ENCODE measurements around the gene NRAP.
"Not testable (repeated sequence)": the region's sequence is repeated elsewhere in the genome, so short reads cannot be mapped to it uniquely, and the experiment has no call there.

NRAP gene

GRCh38 chr10:113681533-113682470 lies 18.0 kb upstream of the NRAP start:
- DNase-seq, result no peak

DNA sequence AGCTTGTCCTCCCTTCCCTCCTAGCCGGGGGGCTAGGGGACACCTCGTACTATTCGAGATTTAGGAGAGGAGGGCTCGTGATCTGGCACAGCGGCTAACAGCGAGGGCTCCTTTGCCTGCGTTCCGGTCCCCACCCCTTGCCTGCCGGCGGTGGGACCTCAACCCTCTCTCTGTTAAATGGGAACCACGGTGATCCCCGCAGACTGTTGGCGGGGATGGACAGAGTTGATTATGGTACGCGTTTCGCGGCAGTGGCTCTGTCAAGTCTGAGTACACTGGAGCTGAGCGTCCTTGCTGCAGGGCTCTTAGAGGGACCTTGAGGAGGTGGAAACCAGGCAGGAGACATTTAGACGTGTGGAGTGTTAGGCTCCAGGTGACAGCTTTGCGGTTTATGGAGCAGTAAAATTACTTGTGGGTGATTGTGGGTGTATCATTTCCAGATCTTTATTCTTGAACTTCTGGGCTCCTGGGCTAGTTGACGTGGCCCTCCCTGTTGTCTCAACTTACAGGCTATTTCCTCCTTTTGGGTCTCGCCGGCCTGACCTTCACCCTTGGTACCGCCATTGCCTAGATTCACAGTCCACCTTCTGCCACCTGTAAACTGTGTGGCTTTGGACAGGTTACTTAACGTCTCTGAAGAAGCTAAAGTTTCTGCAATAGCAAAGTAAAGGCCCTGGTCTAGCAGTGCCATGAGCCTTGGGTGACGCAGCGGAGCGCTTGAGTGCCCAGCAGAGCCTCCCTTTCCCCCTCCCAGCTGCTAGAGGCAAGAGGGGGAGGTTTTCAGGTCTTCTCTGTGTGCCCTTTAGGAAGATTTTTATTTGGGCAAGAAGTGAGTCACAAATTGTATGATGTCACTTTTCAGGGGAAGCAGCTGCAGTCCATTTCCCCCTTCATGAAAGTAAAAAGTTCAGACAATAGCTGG lies 16.6 kb upstream of the NRAP start:
- DNase-seq, result peak; percentile 60

- peak; percentile 91 for DNase-seq
Observed at GRCh38 chr10:113679463-113680189, 15.8 kb upstream of the NRAP start, which contains the start of gene CASP7. TSS of gene CASP7 (plus strand) at chr10:113679912. CDS start at chr10:113697494, 17,582 bp downstream.

DNA sequence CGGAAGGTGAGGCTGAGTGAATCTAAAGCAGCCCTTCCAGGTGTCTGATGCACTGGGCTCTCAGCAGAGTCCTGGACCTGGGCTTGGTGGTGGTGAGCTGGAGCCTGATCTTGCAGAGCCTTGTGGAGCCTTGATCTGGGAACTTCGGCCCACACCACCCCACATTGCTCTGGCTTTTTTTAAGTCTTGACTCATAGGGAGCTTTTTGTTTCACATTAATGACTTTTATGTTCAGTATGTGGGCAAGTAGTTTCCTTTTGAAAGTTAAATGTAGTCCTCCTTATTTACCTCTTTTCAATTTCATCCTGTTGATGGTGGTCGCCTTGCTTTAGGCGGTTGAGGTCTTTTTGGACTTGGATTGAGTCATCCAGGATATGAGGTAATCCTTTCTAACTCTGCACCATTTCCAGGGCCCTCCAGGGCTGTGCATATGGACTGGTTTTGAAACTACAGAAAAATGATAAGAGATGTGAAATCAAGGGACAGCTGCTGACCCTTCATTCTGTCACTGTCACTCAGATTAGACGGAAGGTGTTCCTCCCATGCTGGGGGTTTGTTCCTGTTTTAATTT lies 2.9 kb upstream of the NRAP start:
- DNase-seq, result peak; percentile 23

DNA sequence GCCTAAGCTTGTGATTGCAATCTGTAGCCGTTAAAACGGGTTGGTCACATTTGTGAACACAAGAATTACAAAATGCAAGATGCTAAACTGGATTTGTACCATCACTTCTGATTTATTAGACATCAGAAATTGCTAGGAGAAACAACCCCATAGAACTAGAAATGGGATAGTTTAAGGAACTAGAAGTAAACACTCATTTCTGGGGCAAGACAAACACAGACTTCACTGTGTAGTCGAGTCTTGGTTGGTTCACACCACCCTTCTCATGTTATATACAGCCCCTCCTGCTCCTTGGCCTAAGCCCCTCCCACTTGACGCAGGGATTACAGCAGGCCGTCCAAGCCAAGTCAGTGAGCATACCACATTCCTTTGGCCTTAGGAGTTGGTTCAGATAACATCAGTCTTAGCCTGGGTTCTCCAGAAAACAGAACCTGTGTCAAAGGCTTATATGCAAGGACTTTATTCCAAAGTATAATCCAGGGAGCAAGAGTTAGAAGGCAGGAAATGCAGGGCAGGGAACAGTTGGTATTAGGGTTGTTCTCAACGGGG lies 2.0 kb upstream of the NRAP start:
- DNase-seq, result no peak

DNA sequence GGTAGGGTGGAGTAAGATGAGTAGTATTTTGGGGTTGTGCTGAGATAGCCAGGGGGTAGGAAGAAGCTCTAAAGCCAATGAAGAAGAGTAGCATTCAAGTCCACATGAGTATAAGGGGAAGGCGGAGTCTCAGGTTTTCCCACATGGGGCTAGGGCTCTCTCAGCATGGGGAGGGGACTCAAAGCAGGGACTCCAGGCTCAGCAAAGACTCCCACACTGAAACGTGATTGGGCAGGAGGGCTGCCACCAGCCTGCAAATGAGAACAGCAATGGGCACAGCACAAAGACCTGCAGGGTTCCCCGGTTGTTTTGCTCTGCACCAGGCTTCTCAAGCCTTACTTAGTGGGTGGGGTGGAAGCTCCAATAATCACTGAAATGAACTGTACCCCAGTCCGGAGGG lies 1.5 kb upstream of the NRAP start:
- no peak for DNase-seq

DNA sequence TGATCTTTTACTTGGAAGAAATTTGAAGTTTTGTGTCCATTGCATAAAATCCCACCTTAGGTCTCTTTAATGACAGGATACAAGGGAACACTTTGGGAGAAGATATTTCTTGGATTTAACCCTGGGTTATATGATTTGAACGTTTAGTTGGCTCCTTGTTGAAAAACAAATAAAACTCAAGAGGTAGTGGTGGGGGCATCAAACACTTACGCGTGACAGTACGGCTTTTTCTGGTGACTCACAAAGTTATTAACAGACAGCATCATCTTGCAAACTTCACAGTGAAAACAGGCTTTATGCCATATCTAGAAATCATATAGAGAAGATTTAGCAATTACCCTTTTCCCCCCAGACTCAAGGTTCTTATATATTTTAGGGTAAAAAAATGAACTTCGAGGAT lies 699 bp downstream of the NRAP start:
- DNase-seq, result no peak

DNA sequence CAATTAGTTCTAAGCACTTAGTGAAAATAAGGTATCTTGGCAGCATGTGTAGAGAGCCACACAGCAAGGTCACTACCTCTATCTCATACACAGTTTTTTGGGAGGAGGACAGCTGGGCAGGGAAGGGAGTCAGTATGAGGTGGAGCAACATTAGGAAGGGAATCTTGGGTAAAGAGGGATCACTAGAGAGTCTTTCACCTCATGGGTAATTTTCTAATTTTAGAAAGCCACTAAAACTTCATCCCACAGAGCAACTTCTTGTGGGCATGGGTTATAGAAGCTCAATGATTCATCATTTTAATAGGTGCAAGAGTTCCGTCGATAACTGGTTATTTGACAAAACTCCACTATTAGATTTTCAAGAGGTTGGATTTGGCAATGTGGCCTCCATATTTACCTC lies 2.5 kb downstream of the NRAP start:
- no peak for DNase-seq

- no peak for DNase-seq
Observed at GRCh38 chr10:113657544-113657943, 6.3 kb downstream of the NRAP start.

DNA sequence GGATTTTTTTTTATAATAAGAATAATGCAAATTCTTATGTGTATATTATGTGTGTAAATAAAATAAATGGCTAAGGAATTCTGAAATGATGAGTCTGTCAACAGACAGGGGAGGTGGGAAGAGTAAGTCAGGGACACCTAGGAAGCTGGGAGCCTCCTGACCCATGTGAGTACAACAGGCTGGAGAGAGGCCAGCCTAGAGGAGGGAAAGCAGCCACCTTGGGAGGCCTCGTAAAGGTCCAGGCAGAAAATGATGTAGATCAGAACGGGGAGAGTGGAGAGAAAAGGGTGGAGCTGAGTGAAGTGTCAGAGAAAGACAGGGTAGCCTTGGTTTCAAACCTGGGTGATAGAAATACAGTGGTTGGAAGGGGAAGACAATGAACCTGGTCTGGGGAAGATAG lies 6.9 kb downstream of the NRAP start:
- DNase-seq, result no peak

- DNase-seq, result not testable (repeated sequence)
Observed at GRCh38 chr10:113652456-113652855, 11.4 kb downstream of the NRAP start.

- no peak for DNase-seq
Observed at GRCh38 chr10:113651898-113652297, 11.9 kb downstream of the NRAP start.

DNA sequence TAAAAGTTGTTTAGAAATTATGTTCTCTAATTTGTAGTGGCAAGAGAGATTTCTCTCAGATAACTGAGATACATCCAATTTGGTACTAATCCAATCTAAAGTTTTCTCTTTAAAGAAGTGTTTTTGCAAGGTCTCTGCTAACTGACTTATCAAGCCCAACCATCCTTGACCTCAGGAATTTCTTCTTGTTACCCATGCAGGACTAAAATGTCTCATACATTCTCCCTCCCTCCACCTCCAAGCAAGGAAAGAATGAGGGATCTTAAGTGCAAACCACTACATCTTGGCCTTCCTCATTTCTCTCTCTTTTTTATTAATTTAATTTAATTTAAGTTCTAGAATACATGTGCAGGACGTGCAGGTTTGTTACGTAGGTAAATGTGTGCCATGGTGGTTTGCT lies 12.8 kb downstream of the NRAP start:
- no peak for DNase-seq

GRCh38 chr10:113650172-113650571 lies 13.7 kb downstream of the NRAP start:
- DNase-seq, result no peak

GRCh38 chr10:113648478-113648877 lies 15.4 kb downstream of the NRAP start:
- DNase-seq, result no peak

GRCh38 chr10:113647812-113648211 lies 16.0 kb downstream of the NRAP start:
- no peak for DNase-seq

GRCh38 chr10:113646336-113647201 lies 17.3 kb downstream of the NRAP start:
- DNase-seq, result no peak

DNA sequence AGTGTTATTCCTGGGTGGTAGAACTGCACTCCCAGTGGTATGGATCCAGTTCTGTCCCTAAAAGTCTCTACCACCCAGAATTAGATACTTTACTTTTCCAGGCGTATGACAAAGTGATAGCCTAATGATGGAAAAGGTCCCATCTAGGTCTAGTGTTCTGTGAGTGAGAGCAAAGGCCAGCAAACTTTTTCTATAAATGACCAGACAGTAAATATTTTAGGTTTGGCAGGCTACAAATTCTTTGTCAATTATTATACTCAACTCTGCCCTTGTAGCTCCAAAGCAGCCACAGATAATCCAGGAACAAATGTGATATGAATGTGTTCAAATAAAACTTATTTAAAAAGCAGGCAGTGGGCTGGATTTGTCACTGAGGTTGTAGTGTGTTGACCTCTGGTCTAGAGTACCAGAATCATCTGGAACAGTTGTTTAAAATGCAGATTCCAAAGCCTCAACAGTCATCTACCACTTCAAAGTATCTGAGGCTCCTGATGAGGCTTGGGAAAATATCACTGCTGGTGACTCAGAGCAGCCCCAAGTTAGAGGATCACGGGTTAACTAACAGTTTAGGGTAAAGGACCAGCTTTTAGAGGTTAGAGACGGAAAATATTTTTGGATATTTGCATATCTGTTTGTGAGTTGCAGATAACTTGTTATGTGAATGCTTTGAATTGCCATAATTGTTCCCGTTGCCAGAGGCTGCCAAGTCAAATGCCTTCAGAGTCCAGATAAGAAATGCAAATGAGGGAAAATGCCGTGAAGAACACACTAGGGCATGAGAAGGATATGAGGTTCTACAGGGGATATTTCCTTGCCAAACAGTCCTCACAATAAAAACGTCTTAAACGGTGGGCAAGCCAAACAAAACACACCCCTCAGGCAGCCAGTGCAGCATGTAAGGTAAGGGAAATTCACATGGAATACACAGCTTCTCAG lies 19.4 kb downstream of the NRAP start:
- DNase-seq, result no peak

- no peak for DNase-seq
Observed at GRCh38 chr10:113643183-113643582, 20.7 kb downstream of the NRAP start.

- no peak for DNase-seq
Observed at GRCh38 chr10:113641702-113642101, 22.1 kb downstream of the NRAP start.

Data from hematopoietic multipotent progenitor cell treated with erythropoietin and hydrocortisone succinate and interleukin-3 and kit ligand, for 6 days (in vitro differentiated cells).